ENCODE results near the gene GNAL. TPM values are rescaled to one million over a fixed set of nuclear protein-coding genes. Genes with fewer than 3 reads are reported as not detected.

The GNAL gene
- total RNA-seq, 4 donors from 2014 or later, result 4.4 to 35.4 (median 9.1) TPM

DNA sequence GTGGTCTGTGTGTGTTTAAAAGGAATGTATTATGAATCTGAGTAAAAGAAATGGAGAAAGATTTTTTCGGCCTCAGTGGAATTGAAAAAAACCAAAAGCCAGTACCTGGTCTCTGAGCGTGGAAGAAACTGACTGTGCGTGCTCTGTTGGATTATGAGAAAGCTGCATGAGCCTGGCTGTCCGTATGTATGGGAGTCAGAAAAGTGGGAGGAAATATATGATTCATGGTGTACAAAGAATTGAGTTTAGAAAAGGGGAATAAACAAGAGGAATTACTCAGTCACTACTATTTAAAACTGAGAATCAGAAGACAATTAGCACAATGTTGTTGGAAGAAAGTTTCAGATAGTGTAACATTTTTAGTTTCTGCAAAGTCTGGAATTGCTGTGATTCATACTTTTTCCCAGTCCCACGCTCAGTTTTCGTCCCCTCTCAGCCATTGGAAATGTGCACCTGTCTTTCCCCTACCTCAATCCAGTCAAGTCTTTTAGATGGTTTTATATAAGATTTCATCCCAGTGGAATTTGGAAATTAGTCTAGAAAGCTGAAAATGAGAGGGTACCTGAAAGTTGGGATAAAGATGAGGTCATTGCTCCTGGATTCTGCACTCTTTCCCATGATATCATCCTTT lies 95.7 kb downstream of the GNAL start:
- DNase-seq, result no peak
- Histone ChIP-seq H3K27me3 (no peaks in the 10 kb centered on the region), H3K9me3 (no peaks in the 10 kb centered on the region), H3K4me1 (no peaks in the 10 kb centered on the region), H3K4me3 (no peak overlapping the region), H3K27ac (no peak overlapping the region), H3K36me3 (no peaks in the 10 kb centered on the region)
- no peak for ATAC-seq
- intact Hi-C loops (cut with DNase I; ENCODE audit: low total_unique reads), result no loop called here
- TF ChIP-seq, protein P1, sequence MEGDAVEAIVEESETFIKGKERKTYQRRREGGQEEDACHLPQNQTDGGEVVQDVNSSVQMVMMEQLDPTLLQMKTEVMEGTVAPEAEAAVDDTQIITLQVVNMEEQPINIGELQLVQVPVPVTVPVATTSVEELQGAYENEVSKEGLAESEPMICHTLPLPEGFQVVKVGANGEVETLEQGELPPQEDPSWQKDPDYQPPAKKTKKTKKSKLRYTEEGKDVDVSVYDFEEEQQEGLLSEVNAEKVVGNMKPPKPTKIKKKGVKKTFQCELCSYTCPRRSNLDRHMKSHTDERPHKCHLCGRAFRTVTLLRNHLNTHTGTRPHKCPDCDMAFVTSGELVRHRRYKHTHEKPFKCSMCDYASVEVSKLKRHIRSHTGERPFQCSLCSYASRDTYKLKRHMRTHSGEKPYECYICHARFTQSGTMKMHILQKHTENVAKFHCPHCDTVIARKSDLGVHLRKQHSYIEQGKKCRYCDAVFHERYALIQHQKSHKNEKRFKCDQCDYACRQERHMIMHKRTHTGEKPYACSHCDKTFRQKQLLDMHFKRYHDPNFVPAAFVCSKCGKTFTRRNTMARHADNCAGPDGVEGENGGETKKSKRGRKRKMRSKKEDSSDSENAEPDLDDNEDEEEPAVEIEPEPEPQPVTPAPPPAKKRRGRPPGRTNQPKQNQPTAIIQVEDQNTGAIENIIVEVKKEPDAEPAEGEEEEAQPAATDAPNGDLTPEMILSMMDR (IDR thresholded peaks at IDR 0.05 in 4 of 5, conservative IDR thresholded peaks at IDR 0.05 in 1 of 5), result no peak
- no peak for TF ChIP-seq POLR2A (IDR thresholded peaks at IDR 0.05)
- in situ Hi-C loops (cut with MboI; ENCODE audit: low sequenced_read_pairs in 4 of 4), result no loop called here

DNA sequence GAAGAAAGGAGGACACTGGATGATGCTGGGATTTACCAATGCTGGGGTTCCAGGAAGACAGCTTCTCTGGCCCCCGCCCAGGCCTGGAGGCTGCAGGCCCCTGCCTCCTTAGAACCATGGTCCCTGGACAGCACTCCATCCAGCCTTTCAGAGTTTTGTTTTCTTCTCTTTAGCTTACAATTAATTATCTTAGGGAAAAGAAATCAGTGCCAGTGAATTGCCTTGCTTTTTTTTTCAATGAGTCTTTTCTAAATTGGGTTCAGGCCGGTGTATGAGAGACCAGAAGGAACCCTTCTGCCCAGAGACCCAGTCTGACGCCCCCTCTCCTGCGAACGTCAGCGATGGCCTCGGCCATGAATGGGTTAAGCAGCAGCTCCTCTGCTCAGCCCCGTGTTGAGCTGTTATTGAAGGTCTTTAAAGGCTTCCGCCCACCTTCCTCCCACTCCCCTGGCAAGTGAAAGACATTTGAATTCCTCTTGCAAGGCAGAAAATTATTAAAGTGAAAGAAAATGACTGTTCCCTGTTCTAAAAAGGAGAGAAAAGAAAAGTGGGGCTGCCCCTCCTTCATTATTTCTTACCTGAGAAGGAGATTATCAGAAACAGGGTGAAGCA lies 96.5 kb downstream of the GNAL start:
- no peak overlapping the region for H3K4me3 ChIP-seq
- in situ Hi-C loops (cut with MboI; ENCODE audit: low sequenced_read_pairs in 4 of 4), result no loop called here
- H3K36me3 ChIP-seq, result no peaks in the 10 kb centered on the region
- TF ChIP-seq, protein P1 (IDR thresholded peaks at IDR 0.05 in 4 of 5, conservative IDR thresholded peaks at IDR 0.05 in 1 of 5), result no peak
- no peak for TF ChIP-seq POLR2A (IDR thresholded peaks at IDR 0.05)
- DNase-seq (no peak), ATAC-seq (no peak)
- H3K27me3 ChIP-seq, result no peaks in the 10 kb centered on the region
- no peaks in the 10 kb centered on the region for H3K4me1 ChIP-seq
- intact Hi-C loops (cut with DNase I; ENCODE audit: low total_unique reads), result no loop called here
- H3K27ac ChIP-seq, result no peak overlapping the region
- H3K9me3 ChIP-seq, result no peaks in the 10 kb centered on the region

DNA sequence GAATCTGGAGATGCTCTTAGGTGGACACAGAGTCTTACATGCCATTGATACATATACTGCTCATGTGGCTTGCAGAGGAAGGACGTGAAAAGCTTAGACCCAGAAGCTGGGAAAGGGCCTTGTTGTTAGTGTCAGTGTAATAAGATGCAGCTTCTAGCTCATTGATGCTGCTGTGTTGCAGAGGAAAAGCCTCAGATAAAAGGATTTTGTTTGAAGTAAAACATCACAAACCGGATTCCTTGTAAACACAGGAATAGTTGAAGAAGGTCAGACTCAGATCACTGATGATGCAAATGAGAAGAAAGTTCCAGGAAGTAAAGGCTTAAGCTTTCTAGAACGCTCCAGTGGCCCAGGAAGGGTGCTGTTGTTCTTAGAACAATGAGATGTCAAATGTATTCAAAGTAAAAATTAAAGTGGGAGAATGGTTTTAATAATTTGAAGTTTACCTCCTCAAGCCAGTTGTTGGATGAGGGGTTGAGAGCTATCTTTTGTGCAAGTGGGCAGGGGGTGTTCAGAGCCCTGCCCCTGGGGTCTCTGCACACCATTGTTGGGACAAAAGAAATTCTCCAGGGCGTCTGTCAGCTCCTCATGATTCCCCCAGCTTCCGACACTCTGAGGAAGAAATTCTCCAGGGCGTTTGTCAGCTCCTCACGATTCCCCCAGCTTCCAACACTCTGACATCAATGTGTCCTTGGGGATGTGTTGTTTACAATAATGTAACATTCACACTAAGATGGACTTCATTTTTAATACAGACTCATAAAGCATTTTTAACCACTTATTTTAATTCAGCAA lies 100.8 kb downstream of the GNAL start:
- TF ChIP-seq, protein P1 (IDR thresholded peaks at IDR 0.05 in 4 of 5, conservative IDR thresholded peaks at IDR 0.05 in 1 of 5), result no peak
- TF ChIP-seq POLR2A (IDR thresholded peaks at IDR 0.05), result no peak
- Histone ChIP-seq H3K9me3 (no peaks in the 10 kb centered on the region), H3K4me1 (no peaks in the 10 kb centered on the region), H3K27ac (no peak overlapping the region), H3K4me3 (no peak overlapping the region), H3K27me3 (no peaks in the 10 kb centered on the region), H3K36me3 (no peaks in the 10 kb centered on the region)
- DNase-seq (no peak), ATAC-seq (no peak)
- intact Hi-C loops (cut with DNase I; ENCODE audit: low total_unique reads), result no loop called here
- in situ Hi-C loops (cut with MboI; ENCODE audit: low sequenced_read_pairs in 4 of 4), result no loop called here

DNA sequence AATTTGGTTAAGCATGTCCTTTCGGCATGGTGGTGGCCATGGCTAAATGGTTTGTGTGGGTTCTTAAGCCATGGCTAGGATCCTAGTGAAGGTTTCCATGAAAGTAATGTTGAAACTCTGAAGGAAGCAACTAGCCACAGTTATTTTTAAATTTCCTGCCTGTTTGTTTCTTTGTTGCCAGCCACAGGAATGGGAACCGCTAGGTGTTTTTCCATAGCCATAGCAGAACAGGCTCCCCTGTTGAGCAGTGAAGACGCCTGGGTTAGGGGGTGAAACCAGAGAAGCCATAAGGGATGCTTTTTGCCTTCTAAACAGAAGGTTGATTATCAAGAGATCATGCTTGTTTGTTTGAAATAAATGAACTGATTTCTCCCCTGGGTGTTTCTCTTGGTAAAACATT lies 102.1 kb downstream of the GNAL start:
- in situ Hi-C loops (cut with MboI; ENCODE audit: low sequenced_read_pairs in 4 of 4) (no loop called here), intact Hi-C loops (cut with DNase I; ENCODE audit: low total_unique reads) (no loop called here)
- no peak for ATAC-seq

More for the DNA sequence above, 102.1 kb downstream of the GNAL start:
- Histone ChIP-seq H3K9me3 (no peaks in the 10 kb centered on the region), H3K36me3 (no peaks in the 10 kb centered on the region), H3K27me3 (no peaks in the 10 kb centered on the region), H3K27ac (no peak overlapping the region), H3K4me3 (no peak overlapping the region), H3K4me1 (no peaks in the 10 kb centered on the region)
- TF ChIP-seq, protein P1 (IDR thresholded peaks at IDR 0.05 in 4 of 5, conservative IDR thresholded peaks at IDR 0.05 in 1 of 5), result no peak
- TF ChIP-seq POLR2A (IDR thresholded peaks at IDR 0.05), result no peak
- DNase-seq, result no peak
